Measurements from ENCODE around the gene RAD51B.
"Not testable (repeated sequence)": the region's sequence is repeated elsewhere in the genome, so short reads cannot be mapped to it uniquely, and the experiment has no call there.

DNA sequence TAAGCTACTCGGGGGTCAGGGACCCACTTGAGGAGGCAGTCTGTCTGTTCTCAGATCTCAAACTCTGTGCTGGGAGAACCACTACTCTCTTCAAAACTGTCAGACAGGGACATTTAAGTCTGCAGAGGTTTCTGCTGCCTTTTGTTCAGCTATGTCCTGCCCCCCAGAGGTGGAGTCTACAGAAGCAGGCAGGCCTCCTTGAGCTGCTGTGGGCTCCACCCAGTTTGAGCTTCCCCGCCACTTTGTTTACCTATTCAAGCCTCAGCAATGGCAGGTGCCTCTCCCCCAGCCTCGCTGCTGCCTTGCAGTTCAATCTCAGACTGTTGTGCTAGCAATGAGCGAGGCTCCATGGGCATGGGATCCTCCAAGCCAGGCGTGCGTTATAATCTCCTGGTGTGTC is 614.6 kb downstream of the RAD51B start:
- not testable (repeated sequence) for TF ChIP-seq CTCF (optimal IDR thresholded peaks at IDR 0.05 in 1 of 3, IDR thresholded peaks at IDR 0.05 in 1 of 3, conservative IDR thresholded peaks at IDR 0.05 in 1 of 3; ENCODE audit: extremely low read depth in 1 of 3, insufficient read depth in 2 of 3, low read length in 3 of 3); EZH2 (IDR thresholded peaks at IDR 0.05; ENCODE audit: low read length)

Data from keratinocyte (primary cell).